ENCODE measurements around the gene BRD7. TPM values are rescaled to one million over a fixed set of nuclear protein-coding genes. Genes with fewer than 3 reads are reported as not detected.

BRD7 gene
- polyA plus RNA-seq, 2 of the 4 experiments (the other 2 are of a cell fraction), result 60.4 to 94.5 TPM

DNA sequence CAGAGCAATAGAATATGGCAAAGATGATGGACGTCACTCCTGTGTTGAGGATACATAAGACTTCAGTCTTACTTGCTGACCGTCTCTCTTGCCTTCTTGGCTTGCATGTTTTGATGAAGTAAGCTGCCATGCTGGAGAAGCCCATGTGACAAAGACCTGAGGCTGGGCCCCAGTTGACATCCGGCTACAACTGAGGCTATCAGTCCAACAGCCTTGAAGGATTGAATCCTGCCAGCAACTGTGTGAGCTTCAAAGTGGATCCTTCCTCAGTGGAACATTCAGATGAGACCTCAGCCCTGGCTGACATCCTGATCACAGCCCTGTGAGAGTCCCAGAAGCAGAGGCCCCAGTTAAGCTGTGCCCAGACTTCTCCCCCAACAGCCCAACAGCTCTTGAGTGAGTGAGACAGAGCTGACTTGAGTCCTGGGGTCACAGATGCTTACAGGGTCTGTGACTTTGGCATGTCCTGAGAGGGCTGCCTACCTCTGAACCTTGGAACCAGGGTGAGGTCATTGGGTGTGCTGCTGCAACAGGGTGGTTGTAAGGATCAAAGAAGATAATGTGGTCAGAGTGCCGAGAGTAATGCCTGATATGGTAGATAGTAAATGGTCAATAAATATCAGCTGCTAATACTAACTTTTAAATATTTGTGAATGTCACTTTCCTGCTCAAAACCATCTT lies 2.4 kb upstream of the BRD7 start:
- Histone ChIP-seq H3K4me1 (peaks cover 20% of the 10 kb centered on the region), H3K9me3 (no peaks in the 10 kb centered on the region), H3K4me2 (no peak overlapping the region), H3K4me3 (no peak overlapping the region), H3K27ac (no peak overlapping the region)
- ATAC-seq (no peak), DNase-seq (ENCODE audit: low read depth in 1 of 2, low spot score in 1 of 2) (no peak), FAIRE-seq (no peak)
- 84% methylated on average over 4 of the region's 4 CpGs for WGBS (ENCODE audit: missing lambda C conversion rate)
- TF ChIP-seq EHMT2 (IDR thresholded peaks at IDR 0.05; ENCODE audit: low read depth) (no peak), ZC3H11A (IDR thresholded peaks at IDR 0.05) (no peak)
- ChIA-PET POLR2A (interaction anchor here (1.1 kb wide), 1 partner anchor 30 kb away, joined by 3 read pairs; no protein-coding TSS in a partner anchor), CTCF (interaction anchor here (0.7 to 10.4 kb wide), 4 partner anchors 194 to 434 kb away, joined by 3 to 132 read pairs (median 4); partner anchors contain the start of gene CNEP1R1)

DNA sequence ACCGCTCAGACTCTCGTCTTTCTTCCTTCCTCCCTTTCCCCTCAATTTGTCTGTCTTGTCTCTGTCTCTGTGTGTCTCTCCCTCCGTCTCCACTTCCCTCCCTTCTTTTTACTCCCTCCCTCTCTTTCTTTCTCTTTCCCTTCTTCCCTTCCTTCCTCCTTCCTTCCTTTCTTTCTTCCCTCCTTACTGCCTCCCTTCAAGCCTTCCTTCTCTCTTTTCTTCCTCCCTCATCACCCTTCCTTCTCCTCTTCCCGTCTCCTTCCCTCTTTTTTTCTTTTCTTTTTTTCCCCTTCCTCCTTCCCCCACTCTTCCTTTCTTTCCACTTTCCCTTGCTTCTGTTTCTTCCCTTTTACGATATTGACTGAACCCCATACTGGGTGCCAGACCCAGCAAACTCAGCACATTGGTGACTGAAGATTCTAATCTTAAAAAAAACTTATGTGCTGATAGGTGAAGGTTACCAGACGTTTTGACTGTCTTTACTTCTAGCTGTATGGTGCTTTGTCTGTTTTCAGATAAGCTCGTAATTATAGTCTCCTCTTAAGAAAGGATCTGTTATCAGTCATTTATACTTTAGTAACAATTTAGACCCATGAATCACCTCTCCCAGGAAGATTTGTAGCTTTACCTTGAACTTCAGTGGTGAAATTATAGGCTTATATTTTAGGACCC lies 481 bp upstream of the BRD7 start:
- peaks cover 15% of the 10 kb centered on the region for H3K4me1 ChIP-seq
- peak overlapping the region; percentile 49; the same call in 2 of the 3 replicates for H3K4me2 ChIP-seq
- POLR2A ChIA-PET, result interaction anchor here (0.6 kb wide), 3 partner anchors 14 to 134 kb away, joined by 3 to 4 read pairs (median 4); no protein-coding TSS in a partner anchor
- no peaks in the 10 kb centered on the region for H3K9me3 ChIP-seq
- whole genome bisulfite sequencing (ENCODE audit: missing lambda C conversion rate), result 27% methylated on average over 7 of the region's 7 CpGs
- CTCF ChIA-PET, result interaction anchor here (0.6 to 10.4 kb wide), 12 partner anchors 8 to 344 kb away, joined by 3 to 132 read pairs (median 4); partner anchors contain the start of gene CNEP1R1
- FAIRE-seq (no peak), DNase-seq (ENCODE audit: low read depth in 1 of 2, low spot score in 1 of 2) (no peak), ATAC-seq (peak; percentile 7 to 14; a peak in 3 of 6 replicates)
- peak overlapping the region; percentile 100 for H3K4me3 ChIP-seq
- TF ChIP-seq HOXB5 (CRISPR knock-in tag; IDR thresholded peaks at IDR 0.05), result no peak
- TF ChIP-seq NR3C1 (IDR thresholded peaks at IDR 0.05), result no peak
- TF ChIP-seq, protein P1, sequence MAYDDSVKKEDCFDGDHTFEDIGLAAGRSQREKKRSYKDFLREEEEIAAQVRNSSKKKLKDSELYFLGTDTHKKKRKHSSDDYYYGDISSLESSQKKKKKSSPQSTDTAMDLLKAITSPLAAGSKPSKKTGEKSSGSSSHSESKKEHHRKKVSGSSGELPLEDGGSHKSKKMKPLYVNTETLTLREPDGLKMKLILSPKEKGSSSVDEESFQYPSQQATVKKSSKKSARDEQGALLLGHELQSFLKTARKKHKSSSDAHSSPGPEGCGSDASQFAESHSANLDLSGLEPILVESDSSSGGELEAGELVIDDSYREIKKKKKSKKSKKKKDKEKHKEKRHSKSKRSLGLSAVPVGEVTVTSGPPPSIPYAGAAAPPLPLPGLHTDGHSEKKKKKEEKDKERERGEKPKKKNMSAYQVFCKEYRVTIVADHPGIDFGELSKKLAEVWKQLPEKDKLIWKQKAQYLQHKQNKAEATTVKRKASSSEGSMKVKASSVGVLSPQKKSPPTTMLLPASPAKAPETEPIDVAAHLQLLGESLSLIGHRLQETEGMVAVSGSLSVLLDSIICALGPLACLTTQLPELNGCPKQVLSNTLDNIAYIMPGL (CRISPR knock-in tag; IDR thresholded peaks at IDR 0.05; ENCODE audit: borderline replicate concordance), result no peak
- no peak for TF ChIP-seq TFCP2L1 (CRISPR knock-in tag; IDR thresholded peaks at IDR 0.05)
- no peak for TF ChIP-seq SREBF2 (IDR thresholded peaks at IDR 0.05)
- peak overlapping the region; percentile 95 to 99; a peak in 4 of 6 replicates for H3K27ac ChIP-seq

DNA sequence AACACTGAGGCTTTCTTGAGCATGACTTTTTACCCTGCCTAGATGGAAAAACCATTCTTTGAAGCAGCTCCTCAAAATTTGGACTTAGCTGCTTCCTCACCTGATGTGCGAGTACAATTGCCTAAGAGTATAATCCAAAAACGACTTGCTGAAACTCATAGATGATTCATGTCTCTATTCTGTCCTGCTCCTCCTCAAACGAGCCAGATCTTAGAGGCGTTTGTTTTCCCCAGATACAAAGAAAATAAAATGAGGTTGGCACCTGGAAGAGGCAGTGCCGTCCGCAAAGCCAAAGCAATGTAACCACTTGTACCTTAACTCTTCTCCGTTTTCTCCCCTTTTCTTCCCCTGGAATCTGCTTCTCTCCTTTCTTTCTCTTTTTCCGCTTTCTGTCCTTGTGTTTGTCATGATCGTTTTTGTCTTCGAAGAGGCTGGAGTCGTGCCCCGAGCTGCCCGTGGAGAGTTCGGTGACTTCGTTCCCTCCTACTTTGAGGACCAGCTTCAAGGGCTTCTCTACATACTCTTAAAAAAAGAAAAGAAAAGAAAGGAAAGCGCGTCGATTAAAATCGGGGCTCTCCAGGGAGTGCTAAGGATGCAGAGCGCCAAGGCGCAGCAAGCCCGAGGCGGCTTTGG lies 895 bp downstream of the BRD7 start:
- Histone ChIP-seq H3K4me1 (peaks cover 15% of the 10 kb centered on the region), H3K4me3 (peak overlapping the region; percentile 100), H3K4me2 (peak overlapping the region; percentile 67), H3K9me3 (no peaks in the 10 kb centered on the region), H3K27ac (peak overlapping the region; percentile 95 to 99)
- CTCF ChIA-PET, result interaction anchor here (1.0 to 1.6 kb wide), 4 partner anchors 11 to 438 kb away, joined by 3 to 10 read pairs (median 4); no protein-coding TSS in a partner anchor
- POLR2A ChIA-PET, result no interaction called here
- FAIRE-seq, result peak; percentile 76
- TF ChIP-seq JUNB (IDR thresholded peaks at IDR 0.05), result no peak
- TF ChIP-seq FOXS1 (CRISPR knock-in tag; IDR thresholded peaks at IDR 0.05), result no peak
- no peak for TF ChIP-seq HOXB5 (CRISPR knock-in tag; IDR thresholded peaks at IDR 0.05)
- TF ChIP-seq EP300 (IDR thresholded peaks at IDR 0.05), result no peak
- TF ChIP-seq KDM5A (IDR thresholded peaks at IDR 0.05), result no peak
- TF ChIP-seq SMC3 (IDR thresholded peaks at IDR 0.05), result no peak
- TF ChIP-seq EHMT2 (IDR thresholded peaks at IDR 0.05; ENCODE audit: low read depth), result no peak
- no peak for TF ChIP-seq CHD4 (IDR thresholded peaks at IDR 0.05; ENCODE audit: borderline replicate concordance)
- TF ChIP-seq, protein P2, sequence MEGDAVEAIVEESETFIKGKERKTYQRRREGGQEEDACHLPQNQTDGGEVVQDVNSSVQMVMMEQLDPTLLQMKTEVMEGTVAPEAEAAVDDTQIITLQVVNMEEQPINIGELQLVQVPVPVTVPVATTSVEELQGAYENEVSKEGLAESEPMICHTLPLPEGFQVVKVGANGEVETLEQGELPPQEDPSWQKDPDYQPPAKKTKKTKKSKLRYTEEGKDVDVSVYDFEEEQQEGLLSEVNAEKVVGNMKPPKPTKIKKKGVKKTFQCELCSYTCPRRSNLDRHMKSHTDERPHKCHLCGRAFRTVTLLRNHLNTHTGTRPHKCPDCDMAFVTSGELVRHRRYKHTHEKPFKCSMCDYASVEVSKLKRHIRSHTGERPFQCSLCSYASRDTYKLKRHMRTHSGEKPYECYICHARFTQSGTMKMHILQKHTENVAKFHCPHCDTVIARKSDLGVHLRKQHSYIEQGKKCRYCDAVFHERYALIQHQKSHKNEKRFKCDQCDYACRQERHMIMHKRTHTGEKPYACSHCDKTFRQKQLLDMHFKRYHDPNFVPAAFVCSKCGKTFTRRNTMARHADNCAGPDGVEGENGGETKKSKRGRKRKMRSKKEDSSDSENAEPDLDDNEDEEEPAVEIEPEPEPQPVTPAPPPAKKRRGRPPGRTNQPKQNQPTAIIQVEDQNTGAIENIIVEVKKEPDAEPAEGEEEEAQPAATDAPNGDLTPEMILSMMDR (IDR thresholded peaks at IDR 0.05), result no peak
- TF ChIP-seq, protein P3, sequence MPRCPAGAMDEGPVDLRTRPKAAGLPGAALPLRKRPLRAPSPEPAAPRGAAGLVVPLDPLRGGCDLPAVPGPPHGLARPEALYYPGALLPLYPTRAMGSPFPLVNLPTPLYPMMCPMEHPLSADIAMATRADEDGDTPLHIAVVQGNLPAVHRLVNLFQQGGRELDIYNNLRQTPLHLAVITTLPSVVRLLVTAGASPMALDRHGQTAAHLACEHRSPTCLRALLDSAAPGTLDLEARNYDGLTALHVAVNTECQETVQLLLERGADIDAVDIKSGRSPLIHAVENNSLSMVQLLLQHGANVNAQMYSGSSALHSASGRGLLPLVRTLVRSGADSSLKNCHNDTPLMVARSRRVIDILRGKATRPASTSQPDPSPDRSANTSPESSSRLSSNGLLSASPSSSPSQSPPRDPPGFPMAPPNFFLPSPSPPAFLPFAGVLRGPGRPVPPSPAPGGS (IDR thresholded peaks at IDR 0.05), result no peak
- 12% methylated on average over 22 of the region's 23 CpGs for WGBS (ENCODE audit: missing lambda C conversion rate)
- ATAC-seq, result 0 out of 6 replicates have a peak, but pooled peaks of 1 of the 2 experiments have one; percentile 17
- DNase-seq (ENCODE audit: low read depth in 1 of 2, low spot score in 1 of 2), result no peak

Data from A549 (cell line).